Measurements from ENCODE around the gene GSX1.
"Not testable (repeated sequence)": the region's sequence is repeated elsewhere in the genome, so short reads cannot be mapped to it uniquely, and the experiment has no call there.

GSX1 gene

DNA sequence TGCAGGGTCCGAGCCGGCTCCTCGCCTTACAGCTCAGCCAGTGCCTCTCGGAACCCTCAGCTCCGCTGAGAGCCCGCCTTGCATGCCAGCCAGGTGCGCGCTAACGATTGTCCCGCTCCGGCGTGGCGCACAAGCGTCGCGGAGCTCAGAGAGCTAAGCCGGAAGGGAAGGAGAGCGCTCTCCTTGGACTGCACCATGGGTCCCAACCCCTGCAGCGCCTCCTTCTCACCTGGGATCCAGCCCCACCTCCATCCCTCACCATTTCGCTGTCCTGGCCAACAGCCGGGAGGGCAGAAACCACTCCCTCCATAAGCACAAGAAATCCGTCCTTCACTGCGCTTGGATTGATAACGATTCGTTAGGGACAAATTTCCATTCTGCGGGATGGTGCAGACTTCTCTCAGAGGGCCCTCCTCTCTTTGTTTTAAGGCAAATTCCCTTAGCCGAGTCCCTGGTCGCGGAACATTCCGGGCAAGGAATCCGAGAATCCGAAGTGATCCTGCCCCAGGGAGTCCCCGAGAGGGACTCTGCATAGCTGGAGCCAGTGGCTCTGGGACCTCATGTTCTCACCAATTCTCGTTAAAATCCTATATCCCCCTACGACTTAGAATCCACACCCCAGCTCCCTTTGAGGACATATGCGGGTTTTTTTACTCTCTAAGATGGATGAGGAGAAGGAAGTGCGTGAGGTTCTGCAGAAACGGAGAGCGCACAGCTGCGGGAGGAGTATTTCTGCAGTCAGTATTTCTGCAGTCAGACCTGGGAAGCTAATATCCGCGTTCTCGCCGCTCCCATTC lies 2.8 kb downstream of the GSX1 start:
- DNase-seq (ENCODE audit: low read depth in 2 of 2): no peak

GRCh38 chr13:27795718-27796019 lies 3.4 kb downstream of the GSX1 start:
- DNase-seq (ENCODE audit: low read depth in 2 of 2): no peak

GRCh38 chr13:27796544-27797227 lies 4.4 kb downstream of the GSX1 start:
- no peak for DNase-seq (ENCODE audit: low read depth in 2 of 2)

GRCh38 chr13:27797228-27797624 lies 4.9 kb downstream of the GSX1 start:
- no peak for DNase-seq (ENCODE audit: low read depth in 2 of 2)

DNA sequence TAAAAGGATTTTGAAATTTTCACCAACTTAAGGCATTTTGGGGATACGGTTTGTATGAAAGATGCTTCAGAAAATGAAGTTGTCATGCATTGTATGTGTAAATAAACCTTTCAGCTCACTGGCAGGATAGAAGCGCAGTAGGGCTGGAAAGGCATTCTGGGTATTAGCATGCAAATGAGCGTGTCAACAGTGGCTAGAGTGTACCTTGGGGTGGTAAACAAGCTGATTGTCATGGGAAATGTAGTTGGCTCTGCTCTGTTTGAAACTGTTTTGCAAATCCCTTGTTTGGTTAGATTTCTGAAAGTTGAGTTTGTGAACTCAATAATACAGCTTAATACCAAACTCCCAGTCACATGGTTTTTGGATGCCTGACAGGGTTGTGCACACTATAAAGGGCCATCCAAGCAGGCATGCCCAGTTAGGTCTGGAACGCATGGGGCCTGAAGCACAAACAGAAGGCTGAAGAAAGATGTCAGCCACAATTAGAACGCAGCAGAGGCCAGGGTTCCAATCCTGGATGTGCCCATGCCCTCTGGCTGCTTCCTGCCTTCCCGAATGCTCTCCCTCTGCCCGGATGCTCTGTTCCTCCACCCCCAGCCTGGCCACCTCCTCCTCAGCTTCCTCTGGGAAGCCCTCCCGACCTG lies 14.6 kb downstream of the GSX1 start:
- DNase-seq (ENCODE audit: low read depth in 2 of 2): no peak

- DNase-seq (ENCODE audit: low read depth in 2 of 2): no peak
Observed at GRCh38 chr13:27808851-27809550, 16.7 kb downstream of the GSX1 start.

DNA sequence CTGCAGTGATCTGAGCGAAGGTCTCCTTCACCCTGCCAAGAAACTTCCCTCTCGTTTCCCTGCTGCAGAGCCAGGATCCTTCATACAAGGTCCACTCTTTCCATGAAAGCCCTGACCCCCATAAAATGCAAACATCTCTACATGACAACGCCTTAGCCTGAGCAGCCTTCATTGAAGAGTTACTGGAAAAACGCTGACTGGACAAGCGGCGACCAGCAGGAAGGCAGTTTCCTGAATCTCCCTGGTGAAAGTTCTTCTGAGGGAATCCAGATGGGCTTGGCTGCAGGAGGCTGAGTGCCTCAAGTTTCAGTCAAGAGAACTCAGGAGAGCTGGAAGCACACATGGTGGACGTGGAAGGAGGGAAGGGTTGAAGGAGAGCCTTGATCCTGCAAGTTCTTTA lies 17.7 kb downstream of the GSX1 start:
- DNase-seq (ENCODE audit: low read depth in 2 of 2): no peak

DNA sequence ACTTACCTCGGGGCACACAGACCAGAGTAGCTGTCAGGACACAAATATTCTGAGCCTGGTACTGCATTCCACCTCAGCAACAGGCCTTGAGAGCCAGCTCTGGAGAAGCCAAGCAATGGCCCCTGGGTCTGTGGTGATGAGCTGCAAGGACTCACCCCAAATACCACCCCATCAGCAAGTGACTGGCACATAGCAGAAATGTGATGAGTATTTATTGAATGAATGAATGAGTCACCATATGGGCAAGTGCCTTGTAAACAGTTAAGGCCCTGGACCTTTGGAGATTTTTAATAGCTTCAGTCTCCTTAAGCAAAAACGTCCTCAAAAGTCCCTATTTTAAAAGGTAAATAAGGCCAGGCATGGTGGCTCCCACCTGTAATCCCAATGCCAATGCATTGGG lies 18.2 kb downstream of the GSX1 start:
- DNase-seq (ENCODE audit: low read depth in 2 of 2): no peak

GRCh38 chr13:27813826-27814225 lies 21.5 kb downstream of the GSX1 start:
- DNase-seq (ENCODE audit: low read depth in 2 of 2): no peak

DNA sequence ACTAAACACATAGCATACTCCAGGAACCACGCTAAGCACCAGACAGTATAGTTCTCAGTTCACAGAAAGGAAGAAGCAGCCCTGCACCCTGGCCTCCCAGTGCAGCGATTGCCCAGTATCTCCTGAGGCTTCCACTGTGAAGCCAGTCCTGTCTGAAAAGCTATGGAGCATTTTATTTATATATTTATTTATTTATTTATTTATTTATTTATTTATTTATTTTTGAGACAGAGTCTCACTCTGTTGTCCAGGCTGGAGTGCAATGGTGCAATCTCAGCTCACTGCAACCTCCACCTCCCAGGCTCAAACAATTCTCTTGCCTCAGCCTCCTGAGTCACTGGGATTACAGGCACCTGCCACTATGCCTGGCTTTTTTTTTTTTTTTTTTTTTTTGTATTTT lies 25.5 kb downstream of the GSX1 start:
- not testable (repeated sequence) for DNase-seq (ENCODE audit: low read depth in 2 of 2)

DNA sequence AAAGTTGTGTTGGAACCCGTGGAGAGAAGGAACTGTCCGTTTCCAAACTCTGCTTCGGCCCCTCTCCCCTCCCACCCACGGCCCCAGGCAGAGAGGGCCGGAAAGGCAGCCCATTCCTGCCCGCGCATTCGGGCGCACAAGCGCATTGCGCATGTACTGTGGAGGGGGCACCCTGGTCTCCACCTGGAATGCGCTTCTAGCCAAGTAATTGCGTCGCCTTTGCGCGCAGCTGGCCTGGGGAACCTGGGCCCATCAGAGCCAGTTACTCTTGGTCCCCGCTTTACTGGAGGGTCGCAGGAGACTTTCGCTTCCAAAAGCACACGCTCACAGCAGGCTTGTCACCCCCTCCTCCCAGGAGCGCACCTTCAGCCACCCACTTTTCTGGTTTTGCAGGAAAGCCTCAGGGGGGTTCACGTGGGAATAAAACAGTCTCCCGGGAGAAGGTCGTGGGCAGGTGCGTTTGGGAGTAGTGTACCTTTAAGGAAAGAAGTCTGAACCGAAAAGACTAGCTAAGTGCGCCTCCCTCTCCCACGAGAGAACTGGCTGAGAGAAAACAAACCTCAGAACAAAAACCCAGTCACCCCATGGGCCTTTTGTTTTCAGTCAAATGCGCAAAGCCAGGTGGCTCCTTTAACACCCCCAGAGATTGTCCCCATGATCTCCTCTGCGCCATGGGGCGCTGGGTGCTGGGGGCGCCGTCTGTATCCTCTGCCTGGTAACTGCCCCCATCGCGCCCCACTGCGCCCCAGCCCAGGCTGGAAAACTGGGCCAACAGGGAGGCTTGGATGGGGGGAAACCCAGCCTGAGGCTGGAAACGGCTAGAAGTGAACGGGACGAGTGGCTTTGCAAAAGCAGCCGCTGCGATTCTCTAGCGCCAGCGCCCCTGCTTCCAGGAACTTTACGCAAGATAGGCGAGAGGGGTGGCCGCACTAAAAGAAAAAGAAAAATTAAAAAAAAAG lies 28.5 kb downstream of the GSX1 start:
- no peak for DNase-seq (ENCODE audit: low read depth in 2 of 2)

GRCh38 chr13:27821566-27821965 lies 29.3 kb downstream of the GSX1 start:
- DNase-seq (ENCODE audit: low read depth in 2 of 2): no peak

GRCh38 chr13:27822258-27822872 lies 30.1 kb downstream of the GSX1 start:
- no peak for DNase-seq (ENCODE audit: low read depth in 2 of 2)

DNA sequence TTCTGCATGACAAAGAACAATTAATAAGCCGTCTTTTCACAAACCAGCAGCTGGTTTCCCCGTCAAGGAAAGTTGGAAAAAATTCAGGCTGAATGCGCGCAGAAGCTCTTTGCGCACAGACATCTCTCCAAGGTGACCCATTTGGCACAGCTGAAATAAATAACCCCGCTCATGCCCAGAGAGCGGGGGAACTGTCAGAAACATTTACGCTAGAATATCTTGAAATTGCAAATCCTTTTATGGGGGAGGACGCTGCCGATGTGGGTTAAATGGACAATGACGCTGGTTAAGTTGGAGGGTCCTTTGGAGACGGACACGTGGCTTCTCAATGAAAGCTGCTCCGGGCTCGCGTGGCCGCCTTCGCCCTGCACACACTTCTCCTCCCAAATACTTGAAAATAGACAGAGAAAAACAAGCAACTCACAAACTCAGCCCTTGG lies 30.6 kb downstream of the GSX1 start:
- DNase-seq (ENCODE audit: low read depth in 2 of 2): no peak

DNA sequence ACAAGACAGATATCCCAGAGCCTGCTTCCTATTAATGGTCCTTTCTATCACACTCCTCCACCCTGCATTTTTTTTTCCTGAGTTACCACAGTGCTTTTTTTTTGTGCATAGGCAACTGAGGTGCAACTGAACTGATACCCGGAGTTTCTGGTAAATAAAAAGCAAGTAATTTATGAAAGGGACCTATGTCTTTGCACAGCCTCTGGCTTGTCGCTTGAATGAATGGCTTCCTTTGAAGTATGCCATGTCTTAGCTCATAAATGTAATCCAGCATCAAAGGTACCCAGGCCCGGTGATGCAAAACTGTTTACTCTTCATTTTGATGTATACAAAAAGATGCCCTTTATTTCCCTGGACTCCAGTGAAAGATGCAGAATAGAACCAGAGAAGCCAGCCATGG lies 31.8 kb downstream of the GSX1 start:
- DNase-seq (ENCODE audit: low read depth in 2 of 2): no peak

- no peak for DNase-seq (ENCODE audit: low read depth in 2 of 2)
Observed at GRCh38 chr13:27825072-27825471, 32.8 kb downstream of the GSX1 start.

DNA sequence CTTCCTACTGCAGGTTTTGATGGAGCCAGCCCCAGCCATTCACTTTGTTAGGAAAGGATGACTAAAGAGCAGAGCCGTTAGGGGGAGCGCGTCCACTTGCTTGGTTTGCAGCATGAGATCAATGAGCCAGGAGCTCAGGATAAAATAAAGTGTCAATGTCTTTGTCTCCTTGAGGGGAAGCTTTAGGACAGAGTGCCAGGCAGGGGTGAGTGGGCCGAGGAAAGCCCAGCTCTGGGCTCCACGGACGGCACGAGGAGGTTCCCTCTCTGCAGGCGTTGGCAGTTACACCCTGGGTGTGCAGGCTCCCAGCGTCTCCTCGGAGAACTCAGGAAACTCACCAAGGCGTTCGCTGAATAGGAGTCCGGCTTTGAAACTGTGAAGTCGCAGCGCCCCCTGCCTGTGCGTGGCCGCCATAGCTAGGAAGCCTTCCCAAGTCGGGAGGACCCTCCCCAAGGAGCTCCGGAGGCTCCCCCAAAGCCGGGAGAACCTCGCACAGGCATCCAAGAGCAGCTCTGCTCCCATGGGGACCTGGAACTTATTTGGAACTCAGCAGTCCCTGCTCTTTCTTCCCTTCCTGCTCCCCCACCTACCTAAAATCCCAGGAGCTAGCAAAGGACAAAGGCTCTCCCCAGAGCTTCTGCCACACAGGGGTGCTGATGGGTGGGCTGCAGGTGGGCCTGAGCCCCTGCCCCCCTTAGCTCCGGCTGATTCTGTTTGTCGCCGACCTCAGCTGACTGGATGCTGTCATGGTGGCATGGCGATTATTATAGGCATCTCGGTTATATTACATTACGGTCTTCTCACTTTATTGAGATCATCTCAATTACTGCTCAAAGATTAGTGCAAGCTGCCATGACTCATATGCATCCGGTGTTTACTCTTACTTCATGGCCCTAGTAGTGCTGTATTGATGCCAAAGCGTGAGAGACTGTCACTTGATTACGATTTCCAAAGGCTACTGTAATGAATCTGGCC lies 34.4 kb downstream of the GSX1 start:
- peak; percentile 18 to 43 for DNase-seq (ENCODE audit: low read depth in 2 of 2)

DNA sequence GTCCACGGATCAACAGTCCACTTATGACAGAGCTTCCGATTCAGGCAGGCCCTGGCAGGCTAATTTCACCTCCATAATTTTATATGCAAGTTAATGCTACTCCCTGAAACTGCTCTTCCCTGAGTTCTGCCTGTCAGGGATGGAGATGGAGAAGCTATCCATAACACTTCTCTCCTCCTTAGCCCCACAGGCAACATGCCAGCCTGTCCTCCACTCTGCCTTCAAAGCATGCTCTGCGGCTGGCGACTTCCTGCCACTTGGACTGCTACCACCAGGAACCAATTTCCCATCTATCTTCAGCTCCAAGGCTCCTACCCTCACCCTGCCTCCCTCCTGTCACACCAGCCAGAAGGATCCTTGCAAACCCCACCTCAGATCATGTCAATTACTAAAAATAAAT lies 35.4 kb downstream of the GSX1 start:
- no peak for DNase-seq (ENCODE audit: low read depth in 2 of 2)

GRCh38 chr13:27830010-27830409 lies 37.7 kb downstream of the GSX1 start:
- DNase-seq (ENCODE audit: low read depth in 2 of 2): peak; percentile 3 to 50

GRCh38 chr13:27833206-27833605 lies 40.9 kb downstream of the GSX1 start:
- DNase-seq (ENCODE audit: low read depth in 2 of 2): no peak
